K562 (cell line): ENCODE data around the gene HOXB5. TPM values are rescaled to one million over a fixed set of nuclear protein-coding genes. Genes with fewer than 3 reads are reported as not detected.

Source experiments
- CHD1 ChIP-seq: fragments of 200-600 bp; sonication (generic); IDR thresholded peaks from one replicate; pipeline ENCODE4 v1.6.1; 2012; ENCODE audit warnings: mild to moderate bottlenecking, moderate library complexity, low read length, inconsistent platforms
- ESRRA ChIP-seq: fragments of 450-650 bp; IDR thresholded peaks from 2 replicates; pipeline ENCODE4 v1.6.1; 2014; ENCODE audit warnings: low read depth, mild to moderate bottlenecking, moderate library complexity, borderline replicate concordance
- FIP1L1 ChIP-seq: fragments of 200-400 bp; formaldehyde crosslinking; IDR thresholded peaks from 2 replicates; pipeline ENCODE4 v1.6.1; 2018; ENCODE audit warnings: mild to moderate bottlenecking, low read depth, low read length; ENCODE audit not compliant: poor library complexity, severe bottlenecking
- FOXK1 ChIP-seq: sonication (generic); formaldehyde crosslinking; IDR thresholded peaks from 2 replicates; pipeline ENCODE4 v1.8.0; 2022; ENCODE audit warnings: missing genetic modification reagents, mild to moderate bottlenecking, borderline replicate concordance
- FOXP1 ChIP-seq: sonication (generic); formaldehyde crosslinking; IDR thresholded peaks from 2 replicates; pipeline ENCODE4 v1.8.0; 2022; ENCODE audit warnings: mild to moderate bottlenecking, missing genetic modification reagents
- GTF2F1 ChIP-seq: IDR thresholded peaks from 2 replicates; pipeline ENCODE4 v1.6.1; 2011; ENCODE audit warnings: low read depth, low read length, improper control_type of control experiment
- HMG20B ChIP-seq: fragments of 250-450 bp; sonication (Bioruptor Pico); IDR thresholded peaks from 2 replicates; pipeline ENCODE4 v1.5.0; 2021; ENCODE audit warnings: mild to moderate bottlenecking
- JUND ChIP-seq, 2 experiments: IDR thresholded peaks; 2 replicates in 1 of 2; 3 replicates in 1 of 2; pipeline ENCODE4 v1.6.1; 2011; ENCODE audit warnings: borderline replicate concordance in 2 of 2, low read depth in 2 of 2, low read length in 2 of 2, improper control_type of control experiment in 1 of 2, missing biosample characterization in 1 of 2, missing genetic modification characterization in 1 of 2, missing genetic modification reagents in 1 of 2
- LARP7 ChIP-seq: fragments of 450-650 bp; IDR thresholded peaks from 2 replicates; pipeline ENCODE4 v1.6.1; 2016
- MYC ChIP-seq, 2 experiments: fragments of 250-450 bp in 1 of 2; sonication (Bioruptor Pico) in 1 of 2; IDR thresholded peaks; 2 replicates each; pipeline versions ENCODE4 v1.5.1 to v1.6.1; 2012 to 2021; ENCODE audit warnings: low read depth in 2 of 2, borderline replicate concordance in 1 of 2, improper control_type of control experiment in 1 of 2, low read length in 1 of 2, mild to moderate bottlenecking in 1 of 2, moderate library complexity in 1 of 2
- SRSF7 ChIP-seq: fragments of 200-400 bp; formaldehyde crosslinking; optimal IDR thresholded peaks from 2 replicates; pipeline ENCODE3; 2017; ENCODE audit warnings: mild to moderate bottlenecking, low read depth, low read length
- STAT5B ChIP-seq: fragments of 250-450 bp; sonication (Bioruptor Pico); IDR thresholded peaks from 2 replicates; pipeline ENCODE4 v1.8.0; 2021; ENCODE audit warnings: mild to moderate bottlenecking, inconsistent platforms
- TCF15 ChIP-seq: fragments of 250-450 bp; sonication (Bioruptor Pico); IDR thresholded peaks from 2 replicates; pipeline ENCODE4 v1.8.0; 2022; ENCODE audit warnings: moderate library complexity, mild to moderate bottlenecking, inconsistent platforms
- ZBTB12 ChIP-seq: fragments of 250-450 bp; sonication (Bioruptor Pico); IDR thresholded peaks from 2 replicates; pipeline ENCODE4 v1.4.0; 2020
- ZNF140 ChIP-seq: fragments of 250-450 bp; sonication (Bioruptor Pico); IDR thresholded peaks from 2 replicates; pipeline ENCODE4 v1.8.0; 2021; ENCODE audit warnings: moderate library complexity, mild to moderate bottlenecking, inconsistent platforms
- ZNF449 ChIP-seq: fragments of 250-450 bp; sonication (Bioruptor Pico); IDR thresholded peaks from 2 replicates; pipeline ENCODE4 v1.8.0; 2022; ENCODE audit warnings: moderate library complexity, mild to moderate bottlenecking, inconsistent platforms
- ZNF707 ChIP-seq: fragments of 250-450 bp; sonication (Bioruptor Pico); conservative IDR thresholded peaks from 2 replicates; pipeline ENCODE4 v1.8.0; 2022; ENCODE audit warnings: inconsistent platforms, mild to moderate bottlenecking, moderate library complexity
- ZNF740 ChIP-seq, 3 experiments: fragments of 200-800 bp in 1 of 3; sonication (Bioruptor generic) in 1 of 3; sonication (generic) in 1 of 3; formaldehyde crosslinking in 1 of 3; IDR thresholded peaks; 2 replicates each; pipeline versions ENCODE4 v1.6.1 to v1.8.0; 2016 to 2022; ENCODE audit warnings: mild to moderate bottlenecking in 2 of 3, missing compliant biosample characterization in 2 of 3, missing genetic modification characterization in 2 of 3, missing genetic modification reagents in 1 of 3
- ZNF76 ChIP-seq: fragments of 250-450 bp; sonication (Bioruptor Pico); IDR thresholded peaks from 2 replicates; pipeline ENCODE4 v1.4.0; 2020; ENCODE audit warnings: mild to moderate bottlenecking, moderate library complexity, borderline replicate concordance
- polyA plus RNA-seq, 8 experiments: library from polyadenylated mRNA; depleted of rRNA in 4 of 8; stranded (reverse) in 5 of 8; unstranded in 3 of 8; fragments of >200 nt; fragmentation: Nextera tagmentation in 2 of 8; fragmentation: Illumina TruSeq in 1 of 8; extraction: Ambion mirVana in 2 of 8; extraction: Trizol in 1 of 8; gene quantifications; 2 replicates each; pipeline versions ENCODE4 v1.2.1 to v1.2.3, GENCODE V29; 2011 to 2014; ENCODE audit warnings: inconsistent platforms in 1 of 8, missing spikeins in 1 of 8
- total RNA-seq, 7 experiments: library from RNA; depleted of rRNA in 6 of 7; stranded (reverse); fragments of >200 nt in 6 of 7; fragmentation: Illumina TruSeq in 2 of 7; extraction: Trizol in 2 of 7; gene quantifications; 2 replicates each; pipeline versions ENCODE4 v1.2.1 to v1.2.3, GENCODE V29; 2011 to 2021; ENCODE audit warnings: low replicate concordance in 1 of 7
- TF ChIP-seq, protein P1 (sequence below): sonication (generic); formaldehyde crosslinking; IDR thresholded peaks from 2 replicates; pipeline ENCODE4 v1.8.0; 2022; ENCODE audit warnings: mild to moderate bottlenecking, low read depth, missing genetic modification reagents

HOXB5 gene
- total and polyA plus RNA-seq, 9 of the 15 experiments (the other 6 are each of a cell fraction or from before 2014, with no cell fraction given), result 0.24 to 2.7 (median 0.65) TPM

GRCh38 chr17:48630009-48630924, 36.7 kb upstream of the HOXB5 start (continued):
- no peak for TF ChIP-seq ZBTB12
- TF ChIP-seq ZNF76 (CRISPR knock-in tag), result no peak
- TF ChIP-seq CHD1, result peak; percentile 64
- no peak for TF ChIP-seq ZNF140 (CRISPR knock-in tag)
- TF ChIP-seq HMG20B (CRISPR knock-in tag), result no peak
- TF ChIP-seq FOXK1 (CRISPR knock-in tag), result no peak
- TF ChIP-seq ZNF707 (CRISPR knock-in tag), result no peak
- TF ChIP-seq FIP1L1, result no peak
- no peak for TF ChIP-seq TCF15
- TF ChIP-seq, protein P1, sequence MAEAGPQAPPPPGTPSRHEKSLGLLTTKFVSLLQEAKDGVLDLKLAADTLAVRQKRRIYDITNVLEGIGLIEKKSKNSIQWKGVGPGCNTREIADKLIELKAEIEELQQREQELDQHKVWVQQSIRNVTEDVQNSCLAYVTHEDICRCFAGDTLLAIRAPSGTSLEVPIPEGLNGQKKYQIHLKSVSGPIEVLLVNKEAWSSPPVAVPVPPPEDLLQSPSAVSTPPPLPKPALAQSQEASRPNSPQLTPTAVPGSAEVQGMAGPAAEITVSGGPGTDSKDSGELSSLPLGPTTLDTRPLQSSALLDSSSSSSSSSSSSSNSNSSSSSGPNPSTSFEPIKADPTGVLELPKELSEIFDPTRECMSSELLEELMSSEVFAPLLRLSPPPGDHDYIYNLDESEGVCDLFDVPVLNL (CRISPR knock-in tag), result no peak
- TF ChIP-seq LARP7, result no peak
- TF ChIP-seq ESRRA, result no peak
- no peak for TF ChIP-seq ZNF449 (CRISPR knock-in tag)
- no peak for TF ChIP-seq STAT5B
- TF ChIP-seq FOXP1 (CRISPR knock-in tag), result 0 out of 2 replicates have a peak, but pooled peaks have one; percentile 11
- TF ChIP-seq MYC (IDR thresholded peaks at IDR 0.05; ENCODE audit: low read depth, low read length), result peak; percentile 36; the same call in 1 of the 2 replicates
- no peak for TF ChIP-seq MYC (CRISPR knock-in tag; IDR thresholded peaks at IDR 0.05; ENCODE audit: borderline replicate concordance, low read depth)
- no peak for TF ChIP-seq SRSF7
- TF ChIP-seq JUND (IDR thresholded peaks at IDR 0.05; ENCODE audit: borderline replicate concordance, low read depth, low read length), result 0 out of 2 replicates have a peak, but pooled peaks have one; percentile 28
- TF ChIP-seq JUND (tag; IDR thresholded peaks at IDR 0.05; ENCODE audit: borderline replicate concordance, low read depth, low read length), result no peak
- TF ChIP-seq GTF2F1, result no peak
- no peak; the same call in 1 of the 2 replicates for TF ChIP-seq ZNF740 (CRISPR knock-in tag; IDR thresholded peaks at IDR 0.05)
- TF ChIP-seq ZNF740 (tag; IDR thresholded peaks at IDR 0.05), result 0 out of 4 replicates have a peak, but pooled peaks of 1 of the 2 experiments have one; percentile 13
